Spleen (tissue), 11 donors: ENCODE results near the gene HMGB4. TPM values are rescaled to one million over a fixed set of nuclear protein-coding genes. Genes with fewer than 3 reads are reported as not detected.

Experiments used
- DNase-seq: peaks from one replicate; pipeline ENCODE4 v3.0.0-alpha.2; 2020
- H3K27ac ChIP-seq, 8 donors: fragments of 200-600 bp; sonication (generic) in 7 of 8; 1 replicate in 4 of 8; 2 replicates in 4 of 8; pipeline versions ENCODE4 v1.5.0 to v1.8.0; 2016 to 2021; ENCODE audit warnings: inconsistent platforms in 4 of 8, mild to moderate bottlenecking in 4 of 8, moderate library complexity in 1 of 8
- H3K27me3 ChIP-seq, 7 donors: fragments of 200-600 bp; sonication (generic) in 6 of 7; replicated peaks in 1 of 7; 1 replicate in 4 of 7; 2 replicates in 3 of 7; pipeline versions ENCODE4 v1.5.0 to v1.8.0; 2016 to 2021; ENCODE audit warnings: inconsistent platforms in 3 of 7, mild to moderate bottlenecking in 1 of 7
- H3K36me3 ChIP-seq, 6 donors: fragments of 200-600 bp; sonication (generic) in 5 of 6; 1 replicate in 4 of 6; 2 replicates in 2 of 6; pipeline versions ENCODE4 v1.5.0 to v1.8.0; 2016 to 2021; ENCODE audit warnings: inconsistent platforms in 2 of 6
- H3K4me1 ChIP-seq, 6 donors: fragments of 200-600 bp; sonication (generic) in 5 of 6; 1 replicate in 3 of 6; 2 replicates in 3 of 6; pipeline versions ENCODE4 v1.5.0 to v1.8.0; 2016 to 2021; ENCODE audit warnings: inconsistent platforms in 3 of 6
- H3K4me3 ChIP-seq, 8 donors: fragments of 200-600 bp; sonication (generic) in 7 of 8; 1 replicate in 4 of 8; 2 replicates in 4 of 8; pipeline versions ENCODE4 v1.5.0 to v1.8.0; 2016 to 2021; ENCODE audit warnings: inconsistent platforms in 4 of 8, mild to moderate bottlenecking in 4 of 8, moderate library complexity in 2 of 8
- H3K9me3 ChIP-seq, 8 donors: fragments of 200-600 bp; sonication (generic) in 7 of 8; 1 replicate in 4 of 8; 2 replicates in 4 of 8; pipeline versions ENCODE4 v1.5.0 to v1.8.0; 2016 to 2021; ENCODE audit warnings: inconsistent platforms in 4 of 8
- CTCF ChIP-seq, 11 experiments: fragments of 200-600 bp in 7 of 11; fragments of 450-650 bp in 4 of 11; sonication (generic) in 4 of 11; IDR thresholded peaks in 8 of 11; conservative IDR thresholded peaks in 3 of 11; 1 replicate in 7 of 11; 2 replicates in 4 of 11; pipeline versions ENCODE4 v1.4.0 to v1.8.0; 2016 to 2021; ENCODE audit warnings: antibody characterized with exemption in 11 of 11, inconsistent platforms in 4 of 11, mild to moderate bottlenecking in 1 of 11
- POLR2A ChIP-seq, 3 donors: fragments of 450-650 bp; IDR thresholded peaks; one replicate each; pipeline ENCODE4 v1.5.1; 2017; ENCODE audit warnings: antibody characterized with exemption in 3 of 3, mild to moderate bottlenecking in 1 of 3
- POLR2AphosphoS5 ChIP-seq, 3 donors: sonication (generic); formaldehyde crosslinking; IDR thresholded peaks; one replicate each; pipeline ENCODE4 v1.5.1; 2017; ENCODE audit warnings: antibody characterized with exemption in 3 of 3
- WGBS, 5 donors: extraction: QIAGEN DNeasy Blood & Tissue Kit in 3 of 5; methylation state at CpG; one replicate each; pipeline versions ENCODE4 v1.1.5 to v1.1.7; 2013 to 2018; 5-methylcytosine and 5-hydroxymethylcytosine counted together
- intact Hi-C: fragments of 100-400 bp; cut with DNase I; formaldehyde crosslinking; loops from one replicate; pipeline ENCODE4 v1.15.0; 2023; ENCODE audit warnings: low total_unique reads
- polyA plus RNA-seq, 3 donors: library from polyadenylated mRNA; stranded (reverse); fragments of 200-250 nt; gene quantifications; one replicate each; pipeline ENCODE4 v1.2.1, GENCODE V29; 2013
- total RNA-seq, 7 donors: library from RNA; depleted of rRNA in 3 of 7; stranded (reverse); fragments of >200 nt in 3 of 7; fragmentation: NEBNext Ultra II Directional in 4 of 7; extraction: Animal tissue kit (Norgen Biotek cat#: 25700) in 4 of 7; gene quantifications; one replicate each; pipeline versions ENCODE4 v1.1.0 to v1.2.1, GENCODE V29; 2016 to 2021
- donor health status: healthy with polysubstance abuse.
- donor health status: DM: no; HTN: no; CAD: no; lungs with moderate emphysema.
- donor health status: DM: no; HTN: no; CAD: no.
- donor health status: Bipolar disorder and iron deficiency.
- donor health status: healthy.
- donor health status: DM: no; HTN: no; CAD: no.
- donor health status: DM: yes; HTN: yes; CAD: no.

Gene HMGB4
- total and polyA plus RNA-seq, 10 donors = not detected

GRCh38 chr1:33848205-33848937, 15.5 kb upstream of the HMGB4 start:
- no peaks in the 10 kb centered on the region for H3K4me1 ChIP-seq
- no peak overlapping the region for H3K27ac ChIP-seq
- H3K9me3 ChIP-seq = no peaks in the 10 kb centered on the region
- WGBS, 5 donors = 50 to 77% (median 60%) methylated on average over 4 of the region's 4 CpGs
- no peak for TF ChIP-seq POLR2AphosphoS5 (IDR thresholded peaks at IDR 0.05)
- TF ChIP-seq POLR2A (IDR thresholded peaks at IDR 0.05) = no peak
- TF ChIP-seq CTCF (IDR thresholded peaks at IDR 0.05 in 8 of 11, conservative IDR thresholded peaks at IDR 0.05 in 3 of 11) = no peak
- no peak overlapping the region for H3K4me3 ChIP-seq
- peaks cover 0 to 15% (median 0%) of the 10 kb centered on the region in 7 donors for H3K27me3 ChIP-seq
- H3K36me3 ChIP-seq = no peaks in the 10 kb centered on the region
- intact Hi-C loops = no loop called here
- no peak for DNase-seq

DNA sequence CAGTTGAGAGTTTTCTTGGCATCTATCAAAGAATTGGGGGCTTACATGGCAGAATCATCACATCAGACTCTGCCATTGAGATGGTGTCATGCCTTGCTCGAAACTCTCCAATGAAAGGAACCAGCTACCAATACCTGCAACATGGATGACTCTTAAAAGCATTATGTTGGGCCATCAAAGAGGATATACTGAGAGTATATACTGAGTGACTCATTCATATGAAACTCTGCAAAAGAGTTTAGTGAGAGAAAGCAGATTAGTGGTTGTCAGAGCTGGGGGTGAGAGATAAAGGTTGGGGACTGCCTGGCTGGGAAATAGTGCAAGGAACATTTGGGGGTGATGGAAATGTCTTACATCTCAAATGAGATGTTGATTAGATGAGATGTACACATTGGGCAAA, 14.7 kb upstream of the HMGB4 start:
- TF ChIP-seq CTCF (IDR thresholded peaks at IDR 0.05 in 8 of 11, conservative IDR thresholded peaks at IDR 0.05 in 3 of 11) = no peak

GRCh38 chr1:33850481-33850880, 13.4 kb upstream of the HMGB4 start:
- no peaks in the 10 kb centered on the region for H3K4me1 ChIP-seq
- no peaks in the 10 kb centered on the region for H3K9me3 ChIP-seq
- DNase-seq = no peak
- no peak overlapping the region for H3K27ac ChIP-seq
- intact Hi-C loops = no loop called here
- 81 to 87% (median 85%) methylated on average over 1 of the region's 1 CpG for WGBS, 5 donors
- peaks cover 0 to 36% (median 0%) of the 10 kb centered on the region in 7 donors for H3K27me3 ChIP-seq
- H3K4me3 ChIP-seq = no peak overlapping the region
- TF ChIP-seq POLR2AphosphoS5 (IDR thresholded peaks at IDR 0.05) (no peak), CTCF (IDR thresholded peaks at IDR 0.05 in 8 of 11, conservative IDR thresholded peaks at IDR 0.05 in 3 of 11) (no peak), POLR2A (IDR thresholded peaks at IDR 0.05) (no peak)
- H3K36me3 ChIP-seq = no peaks in the 10 kb centered on the region

More for the DNA sequence above, 14.7 kb upstream of the HMGB4 start:
- Histone ChIP-seq H3K27me3 (peaks cover 0 to 23% (median 0%) of the 10 kb centered on the region in 7 donors), H3K27ac (no peak overlapping the region), H3K36me3 (no peaks in the 10 kb centered on the region), H3K4me1 (no peaks in the 10 kb centered on the region), H3K4me3 (no peak overlapping the region), H3K9me3 (no peaks in the 10 kb centered on the region)
- intact Hi-C loops = no loop called here
- WGBS, 5 donors = 67 to 85% (median 82%) methylated on average over 1 of the region's 1 CpG
- no peak for DNase-seq

GRCh38 chr1:33852711-33853110, 11.2 kb upstream of the HMGB4 start:
- no peak for DNase-seq
- no peaks in the 10 kb centered on the region for H3K9me3 ChIP-seq
- intact Hi-C loops = no loop called here
- no peaks in the 10 kb centered on the region for H3K4me1 ChIP-seq
- TF ChIP-seq CTCF (IDR thresholded peaks at IDR 0.05 in 8 of 11, conservative IDR thresholded peaks at IDR 0.05 in 3 of 11) (no peak), POLR2A (IDR thresholded peaks at IDR 0.05) (no peak), POLR2AphosphoS5 (IDR thresholded peaks at IDR 0.05) (no peak)
- H3K4me3 ChIP-seq = no peak overlapping the region
- H3K27me3 ChIP-seq = peaks cover 0 to 46% (median 0%) of the 10 kb centered on the region in 7 donors
- H3K27ac ChIP-seq = no peak overlapping the region
- no peaks in the 10 kb centered on the region for H3K36me3 ChIP-seq
